HEK293 (cell line): ENCODE results near the gene C20orf96.

Experiments used
- CTCF ChIA-PET: fragments of 350-600 bp; formaldehyde crosslinking; extraction: SDS; loops from one replicate; lab custom pipeline; 2021; ENCODE audit warnings: antibody characterized with exemption; lab: Yijun Ruan, JAX
- POLR2A ChIA-PET: fragments of 300-600 bp; formaldehyde crosslinking; extraction: SDS; loops from one replicate; lab custom pipeline; 2020; ENCODE audit warnings: antibody characterized with exemption, inconsistent platforms; lab: Yijun Ruan, JAX
- H3K27ac ChIP-seq: fragments of 200-500 bp; sonication (Bioruptor generic); 2 replicates; pipeline ENCODE4 v1.5.1; 2014; ENCODE audit warnings: low read depth, low read length, control low read depth, inconsistent platforms; ENCODE audit errors: extremely low read depth
- H3K36me3 ChIP-seq, 2 experiments: fragments of 200-500 bp in 1 of 2; sonication (Bioruptor generic) in 1 of 2; 1 replicate in 1 of 2; 2 replicates in 1 of 2; pipeline ENCODE4 v1.5.1; 2014 to 2017; ENCODE audit warnings: inconsistent platforms in 2 of 2, low read length in 2 of 2; ENCODE audit not compliant: control insufficient read depth in 2 of 2, insufficient read depth in 1 of 2
- H3K4me1 ChIP-seq: fragments of 200-500 bp; sonication (Bioruptor generic); 2 replicates; pipeline ENCODE4 v1.5.1; 2014; ENCODE audit warnings: mild to moderate bottlenecking, low read length, inconsistent platforms; ENCODE audit not compliant: control insufficient read depth, insufficient read depth
- H3K4me3 ChIP-seq: 2 replicates; pipeline ENCODE4 v1.5.1; 2011; ENCODE audit warnings: low read depth, mild to moderate bottlenecking, control low read depth, low read length, moderate library complexity
- H3K9me3 ChIP-seq: fragments of 200-500 bp; sonication (Bioruptor generic); 2 replicates; pipeline ENCODE4 v1.5.1; 2014; ENCODE audit warnings: low read depth, low read length, inconsistent platforms; ENCODE audit not compliant: control insufficient read depth, insufficient read depth
- EGR2 ChIP-seq: fragments of 450-650 bp; formaldehyde crosslinking; IDR thresholded peaks from 2 replicates; pipeline ENCODE4 v1.5.1; 2016; ENCODE audit warnings: low read depth, missing biosample characterization, missing genetic modification characterization
- GLIS1 ChIP-seq: fragments of 450-650 bp; formaldehyde crosslinking; IDR thresholded peaks from 2 replicates; pipeline ENCODE4 v1.5.1; 2016; ENCODE audit warnings: missing biosample characterization, missing genetic modification characterization
- KLF8 ChIP-seq: fragments of 450-650 bp; formaldehyde crosslinking; IDR thresholded peaks from 2 replicates; pipeline ENCODE4 v1.5.1; 2016; ENCODE audit warnings: missing biosample characterization, missing genetic modification characterization
- MEIS1 ChIP-seq: sonication (generic); formaldehyde crosslinking; IDR thresholded peaks from 2 replicates; pipeline ENCODE4 v1.8.1; 2022; ENCODE audit warnings: missing genetic modification reagents, mild to moderate bottlenecking, borderline replicate concordance
- SP7 ChIP-seq: fragments of 450-650 bp; formaldehyde crosslinking; IDR thresholded peaks from 2 replicates; pipeline ENCODE4 v1.5.1; 2016; ENCODE audit warnings: missing biosample characterization, missing genetic modification characterization
- ZBTB17 ChIP-seq: fragments of 450-650 bp; formaldehyde crosslinking; IDR thresholded peaks from 2 replicates; pipeline ENCODE4 v1.5.1; 2016; ENCODE audit warnings: missing biosample characterization, missing genetic modification characterization
- ZFHX2 ChIP-seq: fragments of 450-650 bp; formaldehyde crosslinking; conservative IDR thresholded peaks from 2 replicates; pipeline ENCODE4 v1.5.1; 2016; ENCODE audit warnings: missing biosample characterization, missing genetic modification characterization
- ZFP37 ChIP-seq: fragments of 450-650 bp; formaldehyde crosslinking; IDR thresholded peaks from 2 replicates; pipeline ENCODE4 v1.5.1; 2016; ENCODE audit warnings: missing biosample characterization, missing genetic modification characterization
- ZNF132 ChIP-seq: fragments of 450-650 bp; formaldehyde crosslinking; IDR thresholded peaks from 2 replicates; pipeline ENCODE4 v1.5.1; 2017; ENCODE audit warnings: missing biosample characterization, missing genetic modification characterization, borderline replicate concordance
- ZNF138 ChIP-seq: fragments of 450-650 bp; formaldehyde crosslinking; IDR thresholded peaks from 2 replicates; pipeline ENCODE4 v1.5.1; 2016; ENCODE audit warnings: missing biosample characterization, missing genetic modification characterization, borderline replicate concordance
- ZNF155 ChIP-seq: fragments of 450-650 bp; formaldehyde crosslinking; IDR thresholded peaks from 2 replicates; pipeline ENCODE4 v1.5.1; 2016; ENCODE audit warnings: missing biosample characterization, missing genetic modification characterization
- ZNF157 ChIP-seq: fragments of 450-650 bp; formaldehyde crosslinking; IDR thresholded peaks from 2 replicates; pipeline ENCODE4 v1.5.1; 2016; ENCODE audit warnings: missing biosample characterization, missing genetic modification characterization
- ZNF266 ChIP-seq: fragments of 450-650 bp; formaldehyde crosslinking; IDR thresholded peaks from 2 replicates; pipeline ENCODE4 v1.5.1; 2016; ENCODE audit warnings: missing biosample characterization, missing genetic modification characterization, low read depth
- ZNF274 ChIP-seq, 2 experiments: fragments of 200-500 bp in 1 of 2; fragments of 450-650 bp in 1 of 2; sonication (Bioruptor generic) in 1 of 2; formaldehyde crosslinking in 1 of 2; IDR thresholded peaks; 2 replicates each; pipeline versions ENCODE4 v1.5.1 to v1.6.1; 2014 to 2016; ENCODE audit warnings: borderline replicate concordance in 1 of 2, inconsistent platforms in 1 of 2, low read length in 1 of 2, missing biosample characterization in 1 of 2, missing genetic modification characterization in 1 of 2
- ZNF341 ChIP-seq: fragments of 450-650 bp; formaldehyde crosslinking; IDR thresholded peaks from 2 replicates; pipeline ENCODE4; 2016; ENCODE audit warnings: low read depth, missing biosample characterization, missing genetic modification characterization
- ZNF473 ChIP-seq: fragments of 450-650 bp; formaldehyde crosslinking; IDR thresholded peaks from 2 replicates; pipeline ENCODE4 v1.5.1; 2017; ENCODE audit warnings: missing biosample characterization, missing genetic modification characterization
- ZNF48 ChIP-seq: fragments of 450-650 bp; formaldehyde crosslinking; IDR thresholded peaks from 2 replicates; pipeline ENCODE4 v1.5.1; 2016; ENCODE audit warnings: missing biosample characterization, missing genetic modification characterization
- ZNF600 ChIP-seq: fragments of 450-650 bp; formaldehyde crosslinking; IDR thresholded peaks from 2 replicates; pipeline ENCODE4 v1.5.1; 2016; ENCODE audit warnings: missing biosample characterization, missing genetic modification characterization
- ZNF629 ChIP-seq: fragments of 450-650 bp; formaldehyde crosslinking; IDR thresholded peaks from 2 replicates; pipeline ENCODE4 v1.5.1; 2017; ENCODE audit warnings: missing biosample characterization, missing genetic modification characterization
- ZNF777 ChIP-seq: fragments of 450-650 bp; formaldehyde crosslinking; IDR thresholded peaks from 2 replicates; pipeline ENCODE4 v1.5.1; 2017; ENCODE audit warnings: missing biosample characterization, missing genetic modification characterization, borderline replicate concordance
- TF ChIP-seq, protein P1 (sequence below): fragments of 450-650 bp; formaldehyde crosslinking; conservative IDR thresholded peaks from 2 replicates; pipeline ENCODE4 v1.5.1; 2016; ENCODE audit warnings: low read depth, missing biosample characterization, missing genetic modification characterization
- TF ChIP-seq, protein P2 (sequence below): fragments of 450-650 bp; formaldehyde crosslinking; optimal IDR thresholded peaks from 2 replicates; pipeline ENCODE3; 2016; ENCODE audit warnings: missing biosample characterization, mild to moderate bottlenecking, missing genetic modification characterization
- TF ChIP-seq, protein P3 (sequence below): fragments of 450-650 bp; formaldehyde crosslinking; IDR thresholded peaks from 2 replicates; pipeline ENCODE4 v1.5.1; 2016; ENCODE audit warnings: missing biosample characterization, missing genetic modification characterization

The C20orf96 gene

DNA sequence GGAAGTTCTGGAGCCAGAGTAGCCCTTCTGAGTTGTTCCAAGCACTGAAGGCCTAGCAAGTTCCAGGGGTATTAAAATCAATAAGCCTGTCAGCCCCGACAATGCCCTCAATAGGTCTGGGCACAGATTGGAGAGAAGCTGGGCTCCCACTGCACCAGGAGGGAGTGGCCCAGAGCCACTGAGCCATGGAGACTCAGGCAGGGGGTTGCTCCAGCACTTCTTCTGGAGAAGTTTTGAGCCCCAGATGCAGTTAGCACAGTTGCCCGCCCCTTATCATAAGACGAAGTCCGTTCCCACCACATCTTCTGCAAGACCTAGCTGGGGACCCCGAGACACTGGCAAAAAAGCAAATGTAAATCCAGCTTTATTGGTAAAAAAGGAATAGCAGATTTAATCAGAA, 20.0 kb downstream of the C20orf96 start (continued):
- no peak for TF ChIP-seq ZNF157
- no peak for TF ChIP-seq ZNF132 (tag by site-specific recombination)
- TF ChIP-seq, all 188 proteins: peak for 0

DNA sequence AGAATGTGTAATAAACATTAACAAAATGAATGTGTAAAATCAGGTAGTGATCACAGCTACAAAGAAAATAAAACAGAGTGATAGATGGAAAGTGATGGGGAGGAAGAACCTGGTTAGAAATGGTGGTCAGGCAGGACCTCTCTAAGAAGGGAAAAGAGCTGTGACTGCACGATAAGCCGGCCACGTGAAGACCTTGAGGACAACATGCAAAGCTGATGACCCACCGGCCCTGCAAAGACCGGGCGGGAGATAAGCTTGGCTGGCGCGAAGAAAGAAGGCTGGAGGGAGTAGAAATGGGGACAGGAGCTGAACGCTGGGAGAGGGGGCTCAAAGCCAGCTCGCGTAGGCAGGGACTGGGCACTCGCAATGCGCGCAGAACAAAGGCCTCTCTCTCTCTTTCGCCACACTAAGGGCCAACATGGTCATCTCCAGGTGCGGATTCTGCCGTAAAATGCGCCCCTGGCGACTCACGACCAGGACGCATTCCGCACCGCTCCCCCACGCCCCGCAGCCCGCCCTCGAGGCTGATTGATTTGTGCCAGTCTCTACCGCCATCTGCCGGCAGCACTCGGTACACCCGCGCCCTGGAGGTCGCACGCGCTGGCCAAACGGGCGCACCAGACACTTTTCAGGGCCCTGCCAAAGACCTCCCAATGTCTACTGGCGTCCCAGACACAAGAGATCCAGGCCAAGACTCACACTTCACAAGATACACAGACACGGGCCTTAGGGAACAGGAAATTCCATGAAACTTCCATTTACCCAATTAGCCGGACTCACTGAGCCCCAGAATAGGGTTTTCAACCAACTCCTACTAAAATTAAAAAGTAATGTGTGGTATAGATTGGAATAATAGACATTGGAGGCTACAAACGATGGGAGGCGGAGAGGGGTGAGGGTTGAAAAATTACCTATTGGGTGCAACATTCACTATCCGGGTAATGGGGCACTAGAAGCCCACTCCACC, 23.7 kb downstream of the C20orf96 start:
- POLR2A ChIA-PET: interaction anchor here (1.0 kb wide), 1 partner anchor 63 kb away, joined by 4 read pairs; no protein-coding TSS in a partner anchor
- H3K9me3 ChIP-seq: no peaks in the 10 kb centered on the region
- no peaks in the 10 kb centered on the region for H3K36me3 ChIP-seq
- H3K4me1 ChIP-seq: no peaks in the 10 kb centered on the region
- H3K4me3 ChIP-seq: peak overlapping the region; percentile 17; the same call in 1 of the 2 replicates
- CTCF ChIA-PET: interaction anchor here (0.6 to 2.5 kb wide), 31 partner anchors 8 to 192 kb away, joined by 3 to 29 read pairs (median 4); partner anchors contain the start of gene DEFB132
- H3K27ac ChIP-seq: no peak overlapping the region
- no peak for TF ChIP-seq ZNF48
- TF ChIP-seq ZNF473 (tag by site-specific recombination): no peak
- TF ChIP-seq MEIS1 (CRISPR knock-in tag): no peak
- TF ChIP-seq GLIS1: peak; percentile 75
- TF ChIP-seq ZNF600 (tag by site-specific recombination): peak; percentile 94
- TF ChIP-seq ZNF777 (tag by site-specific recombination): 0 out of 2 replicates have a peak, but pooled peaks have one; percentile 52
- TF ChIP-seq ZNF155 (tag by site-specific recombination): no peak
- TF ChIP-seq EGR2 (tag by site-specific recombination): peak; percentile 79
- 0 out of 2 replicates have a peak, but pooled peaks have one; percentile 18 for TF ChIP-seq ZNF629
- TF ChIP-seq, protein P1, sequence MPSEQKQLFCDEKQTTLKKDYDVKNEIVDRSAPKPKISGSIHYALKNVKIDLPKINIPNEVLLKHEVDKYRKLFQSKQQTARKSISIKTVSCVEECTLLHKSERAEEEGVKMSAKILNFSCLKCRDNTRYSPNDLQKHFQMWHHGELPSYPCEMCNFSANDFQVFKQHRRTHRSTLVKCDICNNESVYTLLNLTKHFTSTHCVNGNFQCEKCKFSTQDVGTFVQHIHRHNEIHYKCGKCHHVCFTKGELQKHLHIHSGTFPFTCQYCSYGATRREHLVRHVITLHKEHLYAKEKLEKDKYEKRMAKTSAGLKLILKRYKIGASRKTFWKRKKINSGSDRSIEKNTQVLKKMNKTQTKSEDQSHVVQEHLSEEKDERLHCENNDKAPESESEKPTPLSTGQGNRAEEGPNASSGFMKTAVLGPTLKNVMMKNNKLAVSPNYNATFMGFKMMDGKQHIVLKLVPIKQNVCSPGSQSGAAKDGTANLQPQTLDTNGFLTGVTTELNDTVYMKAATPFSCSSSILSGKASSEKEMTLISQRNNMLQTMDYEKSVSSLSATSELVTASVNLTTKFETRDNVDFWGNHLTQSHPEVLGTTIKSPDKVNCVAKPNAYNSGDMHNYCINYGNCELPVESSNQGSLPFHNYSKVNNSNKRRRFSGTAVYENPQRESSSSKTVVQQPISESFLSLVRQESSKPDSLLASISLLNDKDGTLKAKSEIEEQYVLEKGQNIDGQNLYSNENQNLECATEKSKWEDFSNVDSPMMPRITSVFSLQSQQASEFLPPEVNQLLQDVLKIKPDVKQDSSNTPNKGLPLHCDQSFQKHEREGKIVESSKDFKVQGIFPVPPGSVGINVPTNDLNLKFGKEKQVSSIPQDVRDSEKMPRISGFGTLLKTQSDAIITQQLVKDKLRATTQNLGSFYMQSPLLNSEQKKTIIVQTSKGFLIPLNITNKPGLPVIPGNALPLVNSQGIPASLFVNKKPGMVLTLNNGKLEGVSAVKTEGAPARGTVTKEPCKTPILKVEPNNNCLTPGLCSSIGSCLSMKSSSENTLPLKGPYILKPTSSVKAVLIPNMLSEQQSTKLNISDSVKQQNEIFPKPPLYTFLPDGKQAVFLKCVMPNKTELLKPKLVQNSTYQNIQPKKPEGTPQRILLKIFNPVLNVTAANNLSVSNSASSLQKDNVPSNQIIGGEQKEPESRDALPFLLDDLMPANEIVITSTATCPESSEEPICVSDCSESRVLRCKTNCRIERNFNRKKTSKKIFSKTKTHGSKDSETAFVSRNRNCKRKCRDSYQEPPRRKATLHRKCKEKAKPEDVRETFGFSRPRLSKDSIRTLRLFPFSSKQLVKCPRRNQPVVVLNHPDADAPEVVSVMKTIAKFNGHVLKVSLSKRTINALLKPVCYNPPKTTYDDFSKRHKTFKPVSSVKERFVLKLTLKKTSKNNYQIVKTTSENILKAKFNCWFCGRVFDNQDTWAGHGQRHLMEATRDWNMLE (tag by site-specific recombination): peak; percentile 72
- peak; percentile 16; the same call in 1 of the 2 replicates for TF ChIP-seq ZBTB17
- TF ChIP-seq ZNF138 (tag by site-specific recombination): no peak
- TF ChIP-seq, protein P2, sequence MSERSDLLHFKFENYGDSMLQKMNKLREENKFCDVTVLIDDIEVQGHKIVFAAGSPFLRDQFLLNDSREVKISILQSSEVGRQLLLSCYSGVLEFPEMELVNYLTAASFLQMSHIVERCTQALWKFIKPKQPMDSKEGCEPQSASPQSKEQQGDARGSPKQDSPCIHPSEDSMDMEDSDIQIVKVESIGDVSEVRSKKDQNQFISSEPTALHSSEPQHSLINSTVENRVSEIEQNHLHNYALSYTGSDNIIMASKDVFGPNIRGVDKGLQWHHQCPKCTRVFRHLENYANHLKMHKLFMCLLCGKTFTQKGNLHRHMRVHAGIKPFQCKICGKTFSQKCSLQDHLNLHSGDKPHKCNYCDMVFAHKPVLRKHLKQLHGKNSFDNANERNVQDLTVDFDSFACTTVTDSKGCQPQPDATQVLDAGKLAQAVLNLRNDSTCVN: peak; percentile 41
- no peak for TF ChIP-seq ZNF274 (IDR thresholded peaks at IDR 0.05; ENCODE audit: low read length)
- TF ChIP-seq ZNF274 (tag by site-specific recombination; IDR thresholded peaks at IDR 0.05; ENCODE audit: borderline replicate concordance): no peak
- TF ChIP-seq ZFP37: 0 out of 2 replicates have a peak, but pooled peaks have one; percentile 30
- TF ChIP-seq ZFHX2: peak; percentile 63; the same call in 1 of the 2 replicates
- TF ChIP-seq, protein P3, sequence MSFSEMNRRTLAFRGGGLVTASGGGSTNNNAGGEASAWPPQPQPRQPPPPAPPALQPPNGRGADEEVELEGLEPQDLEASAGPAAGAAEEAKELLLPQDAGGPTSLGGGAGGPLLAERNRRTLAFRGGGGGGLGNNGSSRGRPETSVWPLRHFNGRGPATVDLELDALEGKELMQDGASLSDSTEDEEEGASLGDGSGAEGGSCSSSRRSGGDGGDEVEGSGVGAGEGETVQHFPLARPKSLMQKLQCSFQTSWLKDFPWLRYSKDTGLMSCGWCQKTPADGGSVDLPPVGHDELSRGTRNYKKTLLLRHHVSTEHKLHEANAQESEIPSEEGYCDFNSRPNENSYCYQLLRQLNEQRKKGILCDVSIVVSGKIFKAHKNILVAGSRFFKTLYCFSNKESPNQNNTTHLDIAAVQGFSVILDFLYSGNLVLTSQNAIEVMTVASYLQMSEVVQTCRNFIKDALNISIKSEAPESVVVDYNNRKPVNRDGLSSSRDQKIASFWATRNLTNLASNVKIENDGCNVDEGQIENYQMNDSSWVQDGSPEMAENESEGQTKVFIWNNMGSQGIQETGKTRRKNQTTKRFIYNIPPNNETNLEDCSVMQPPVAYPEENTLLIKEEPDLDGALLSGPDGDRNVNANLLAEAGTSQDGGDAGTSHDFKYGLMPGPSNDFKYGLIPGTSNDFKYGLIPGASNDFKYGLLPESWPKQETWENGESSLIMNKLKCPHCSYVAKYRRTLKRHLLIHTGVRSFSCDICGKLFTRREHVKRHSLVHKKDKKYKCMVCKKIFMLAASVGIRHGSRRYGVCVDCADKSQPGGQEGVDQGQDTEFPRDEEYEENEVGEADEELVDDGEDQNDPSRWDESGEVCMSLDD (tag by site-specific recombination): peak; percentile 57; the same call in 1 of the 2 replicates
- peak; percentile 51; the same call in 1 of the 2 replicates for TF ChIP-seq KLF8 (tag by site-specific recombination)
- peak; percentile 51; the same call in 1 of the 2 replicates for TF ChIP-seq ZNF341 (tag by site-specific recombination)
- peak; percentile 79 for TF ChIP-seq SP7 (tag by site-specific recombination)
- no peak for TF ChIP-seq ZNF266
